Liver (tissue), 9 donors: ENCODE measurements around the gene CPNE4. TPM values are rescaled to one million over a fixed set of nuclear protein-coding genes. Genes with fewer than 3 reads are reported as not detected.

Experiments
- DNase-seq: peaks from one replicate; pipeline ENCODE4 v3.0.0-alpha.2; 2017; ENCODE audit warnings: low spot score
- H3K27ac ChIP-seq, 2 donors: one replicate each; pipeline ENCODE4 v1.7.0; 2013; ENCODE audit warnings: inconsistent platforms in 2 of 2, low read length in 2 of 2, control low read depth in 1 of 2, low read depth in 1 of 2, mild to moderate bottlenecking in 1 of 2
- H3K27me3 ChIP-seq, 4 donors: one replicate each; pipeline versions ENCODE4 v1.6.1 to v1.7.0; 2013; ENCODE audit warnings: low read length in 3 of 4, inconsistent platforms in 1 of 4, mild to moderate bottlenecking in 1 of 4, moderate library complexity in 1 of 4; ENCODE audit not compliant: control insufficient read depth in 4 of 4, insufficient read depth in 4 of 4
- H3K36me3 ChIP-seq, 4 donors: one replicate each; pipeline versions ENCODE4 v1.6.1 to v1.7.0; 2013; ENCODE audit warnings: low read length in 3 of 4, mild to moderate bottlenecking in 3 of 4, low read depth in 1 of 4, moderate library complexity in 1 of 4; ENCODE audit not compliant: control insufficient read depth in 4 of 4, insufficient read depth in 3 of 4
- H3K4me1 ChIP-seq, 4 donors: one replicate each; pipeline versions ENCODE4 v1.6.1 to v1.7.0; 2013; ENCODE audit warnings: low read length in 3 of 4, mild to moderate bottlenecking in 3 of 4, moderate library complexity in 1 of 4; ENCODE audit not compliant: control insufficient read depth in 4 of 4, insufficient read depth in 4 of 4
- H3K4me3 ChIP-seq, 3 donors: one replicate each; pipeline versions ENCODE4 v1.6.1 to v1.7.0; 2013; ENCODE audit warnings: low read length in 3 of 3, control low read depth in 1 of 3, low read depth in 1 of 3, mild to moderate bottlenecking in 1 of 3
- H3K9ac ChIP-seq, 2 donors: one replicate each; pipeline ENCODE4 v1.7.0; 2013; ENCODE audit warnings: low read length in 2 of 2, mild to moderate bottlenecking in 2 of 2, moderate library complexity in 2 of 2, control low read depth in 1 of 2, low read depth in 1 of 2
- H3K9me3 ChIP-seq, 4 donors: one replicate each; pipeline versions ENCODE4 v1.6.1 to v1.7.0; 2013; ENCODE audit warnings: low read length in 3 of 4; ENCODE audit not compliant: control insufficient read depth in 4 of 4
- ATF3 ChIP-seq: IDR thresholded peaks from 2 replicates; pipeline ENCODE4 v1.6.1; 2016; ENCODE audit warnings: antibody characterized with exemption
- HNF4A ChIP-seq, 2 donors: conservative IDR thresholded peaks; 2 replicates each; pipeline ENCODE4 v1.6.1; 2016; ENCODE audit warnings: antibody characterized with exemption in 2 of 2, mild to moderate bottlenecking in 2 of 2
- HNF4G ChIP-seq: IDR thresholded peaks from 2 replicates; pipeline ENCODE4 v1.6.1; 2016; ENCODE audit warnings: antibody characterized with exemption
- JUND ChIP-seq, 2 donors: IDR thresholded peaks; 2 replicates each; pipeline ENCODE4 v1.6.1; 2016; ENCODE audit warnings: antibody characterized with exemption in 2 of 2
- MAX ChIP-seq: IDR thresholded peaks from 2 replicates; pipeline ENCODE4 v1.6.1; 2016; ENCODE audit warnings: antibody characterized with exemption
- NR2F2 ChIP-seq: IDR thresholded peaks from 2 replicates; pipeline ENCODE4 v1.6.1; 2016; ENCODE audit warnings: antibody characterized with exemption
- REST ChIP-seq: IDR thresholded peaks from 2 replicates; pipeline ENCODE4 v1.6.1; 2016; ENCODE audit warnings: antibody characterized with exemption, mild to moderate bottlenecking
- TAF1 ChIP-seq: conservative IDR thresholded peaks from 2 replicates; pipeline ENCODE4 v1.6.1; 2016; ENCODE audit warnings: antibody characterized with exemption, mild to moderate bottlenecking
- ZBTB33 ChIP-seq: IDR thresholded peaks from 2 replicates; pipeline ENCODE4 v1.6.1; 2016; ENCODE audit warnings: antibody characterized with exemption
- WGBS: extraction: QIAGEN DNeasy Blood & Tissue Kit; methylation state at CpG from one replicate; pipeline ENCODE4 v1.1.7; 2013; 5-methylcytosine and 5-hydroxymethylcytosine counted together
- polyA plus RNA-seq, 2 donors: library from polyadenylated mRNA; stranded (reverse) in 1 of 2; unstranded in 1 of 2; fragments of 200-250 nt in 1 of 2; fragments of >200 nt in 1 of 2; fragmentation: Nextera tagmentation in 1 of 2; extraction: Ambion mirVana in 1 of 2; gene quantifications; one replicate each; pipeline versions ENCODE4 v1.2.1 to v1.2.3, GENCODE V29; 2013 to 2015
- total RNA-seq, 2 donors: library from RNA; depleted of rRNA; stranded (reverse); fragments of >200 nt; gene quantifications; one replicate each; pipeline ENCODE4 v1.2.3, GENCODE V29; 2014
- donor health status: healthy.
- donor health status: healthy.
- donor health status: healthy.
- donor health status: healthy.
- donor health status: healthy.

The CPNE4 gene
- total and polyA plus RNA-seq, 4 donors: under 0.01 to 0.03 TPM; not detected in 2

GRCh38 chr3:131981323-131981722 is 53.5 kb downstream of the CPNE4 start:
- H3K9me3 ChIP-seq: no peaks in the 10 kb centered on the region
- no peak overlapping the region for H3K9ac ChIP-seq
- DNase-seq: no peak
- TF ChIP-seq HNF4A (conservative IDR thresholded peaks at IDR 0.05) (no peak), ZBTB33 (no peak)
- no peaks in the 10 kb centered on the region for H3K27me3 ChIP-seq
- H3K36me3 ChIP-seq: no peaks in the 10 kb centered on the region
- H3K27ac ChIP-seq: no peak overlapping the region
- WGBS: 88% methylated on average over 7 of the region's 7 CpGs
- no peak overlapping the region for H3K4me3 ChIP-seq
- no peaks in the 10 kb centered on the region for H3K4me1 ChIP-seq

- 41% methylated on average over 2 of the region's 2 CpGs for WGBS
- no peaks in the 10 kb centered on the region for H3K9me3 ChIP-seq
These were observed 58.4 kb downstream of the CPNE4 start for GRCh38 chr3:131976448-131976847.

More at GRCh38 chr3:131976448-131976847, 58.4 kb downstream of the CPNE4 start:
- no peak overlapping the region for H3K4me3 ChIP-seq
- no peaks in the 10 kb centered on the region for H3K4me1 ChIP-seq
- H3K36me3 ChIP-seq: no peaks in the 10 kb centered on the region
- peaks cover 0 to 2% (median 0%) of the 10 kb centered on the region in 4 donors for H3K27me3 ChIP-seq
- DNase-seq: no peak
- H3K9ac ChIP-seq: no peak overlapping the region
- TF ChIP-seq ATF3 (no peak), TAF1 (no peak), JUND (IDR thresholded peaks at IDR 0.05) (no peak), MAX (no peak), HNF4A (conservative IDR thresholded peaks at IDR 0.05) (no peak), HNF4G (no peak), REST (no peak), NR2F2 (no peak)
- no peak overlapping the region for H3K27ac ChIP-seq
